Measurements from ENCODE around the gene FRMPD2. TPM values are rescaled to one million over a fixed set of nuclear protein-coding genes. Genes with fewer than 3 reads are reported as not detected.

Gene FRMPD2
- total RNA-seq, 1 experiment from 2014 or later: 1.1 TPM

DNA sequence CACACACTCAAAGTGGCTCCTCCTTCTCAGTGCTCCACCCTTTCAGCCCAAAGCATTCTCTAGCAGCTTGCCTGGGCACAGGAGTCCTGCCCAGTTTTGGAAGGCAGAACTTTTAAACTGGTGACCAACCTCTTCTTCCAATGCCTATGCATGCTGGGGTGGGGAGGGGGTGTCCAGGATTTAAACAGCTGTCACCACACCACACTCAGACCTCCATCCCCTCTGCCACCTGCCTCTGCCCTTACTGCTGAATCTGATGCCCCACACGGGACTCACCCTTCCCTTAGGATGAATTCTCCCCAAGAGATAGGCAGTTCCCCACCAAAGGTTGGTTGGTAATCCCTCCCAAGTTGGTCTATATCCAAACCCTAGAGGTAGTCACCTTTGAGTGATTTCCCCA lies 50.2 kb downstream of the FRMPD2 start:
- H3K27ac Mint-ChIP-seq: no peak overlapping the region
- H3K36me3 Mint-ChIP-seq: no peaks in the 10 kb centered on the region
- no peak for ATAC-seq

DNA sequence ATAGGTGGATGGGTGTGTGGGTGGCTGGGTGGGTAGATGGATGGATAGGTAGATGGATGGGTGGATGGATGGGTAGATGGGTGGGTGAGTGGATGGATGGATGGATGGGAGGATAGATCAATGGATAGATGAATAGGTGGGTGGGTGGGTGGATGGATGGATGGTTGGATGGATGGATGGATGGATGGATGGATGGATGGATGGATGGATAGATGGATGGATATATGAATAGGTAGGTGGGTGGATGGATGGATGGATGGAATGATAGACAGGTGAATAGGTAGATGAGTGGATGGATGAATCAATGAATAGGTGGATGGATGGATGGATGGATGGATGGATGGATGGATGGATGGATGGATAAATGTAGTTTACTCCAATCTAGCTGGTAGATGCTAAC lies 52.7 kb downstream of the FRMPD2 start:
- ATAC-seq (no peak), DNase-seq (ENCODE audit: low spot score) (no peak)
- ChIA-PET POLR2A (no interaction called here), CTCF (no interaction called here)
- peaks cover 5% of the 10 kb centered on the region; the same call in 1 of the 2 replicates for H3K27me3 Mint-ChIP-seq (ENCODE audit: low read depth)
- no peak overlapping the region for H3K27ac Mint-ChIP-seq
- H3K36me3 Mint-ChIP-seq: no peaks in the 10 kb centered on the region
- no peak overlapping the region for H3K4me3 Mint-ChIP-seq
- H3K4me1 Mint-ChIP-seq: peaks cover 6% of the 10 kb centered on the region
- H3K9me3 Mint-ChIP-seq: peaks cover 18% of the 10 kb centered on the region
- TF ChIP-seq ZNF263 (CRISPR knock-in tag; IDR thresholded peaks at IDR 0.05; ENCODE audit: low read depth) (no peak), TP53 (CRISPR knock-in tag; IDR thresholded peaks at IDR 0.05) (no peak), ELF4 (CRISPR knock-in tag; IDR thresholded peaks at IDR 0.05; ENCODE audit: low read depth) (no peak), IRF2 (CRISPR knock-in tag; IDR thresholded peaks at IDR 0.05; ENCODE audit: borderline replicate concordance, low read depth) (no peak), ZNF416 (CRISPR knock-in tag; IDR thresholded peaks at IDR 0.05) (no peak), GABPB1 (CRISPR knock-in tag; IDR thresholded peaks at IDR 0.05) (no peak)
- TF ChIP-seq, protein P1, sequence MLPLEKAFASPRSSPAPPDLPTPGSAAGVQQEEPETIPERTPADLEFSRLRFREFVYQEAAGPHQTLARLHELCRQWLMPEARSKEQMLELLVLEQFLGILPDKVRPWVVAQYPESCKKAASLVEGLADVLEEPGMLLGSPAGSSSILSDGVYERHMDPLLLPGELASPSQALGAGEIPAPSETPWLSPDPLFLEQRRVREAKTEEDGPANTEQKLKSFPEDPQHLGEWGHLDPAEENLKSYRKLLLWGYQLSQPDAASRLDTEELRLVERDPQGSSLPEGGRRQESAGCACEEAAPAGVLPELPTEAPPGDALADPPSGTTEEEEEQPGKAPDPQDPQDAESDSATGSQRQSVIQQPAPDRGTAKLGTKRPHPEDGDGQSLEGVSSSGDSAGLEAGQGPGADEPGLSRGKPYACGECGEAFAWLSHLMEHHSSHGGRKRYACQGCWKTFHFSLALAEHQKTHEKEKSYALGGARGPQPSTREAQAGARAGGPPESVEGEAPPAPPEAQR (CRISPR knock-in tag; IDR thresholded peaks at IDR 0.05): no peak
- TF ChIP-seq, protein P2, sequence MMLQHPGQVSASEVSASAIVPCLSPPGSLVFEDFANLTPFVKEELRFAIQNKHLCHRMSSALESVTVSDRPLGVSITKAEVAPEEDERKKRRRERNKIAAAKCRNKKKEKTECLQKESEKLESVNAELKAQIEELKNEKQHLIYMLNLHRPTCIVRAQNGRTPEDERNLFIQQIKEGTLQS (CRISPR knock-in tag; conservative IDR thresholded peaks at IDR 0.05): no peak
- TF ChIP-seq, protein P3, sequence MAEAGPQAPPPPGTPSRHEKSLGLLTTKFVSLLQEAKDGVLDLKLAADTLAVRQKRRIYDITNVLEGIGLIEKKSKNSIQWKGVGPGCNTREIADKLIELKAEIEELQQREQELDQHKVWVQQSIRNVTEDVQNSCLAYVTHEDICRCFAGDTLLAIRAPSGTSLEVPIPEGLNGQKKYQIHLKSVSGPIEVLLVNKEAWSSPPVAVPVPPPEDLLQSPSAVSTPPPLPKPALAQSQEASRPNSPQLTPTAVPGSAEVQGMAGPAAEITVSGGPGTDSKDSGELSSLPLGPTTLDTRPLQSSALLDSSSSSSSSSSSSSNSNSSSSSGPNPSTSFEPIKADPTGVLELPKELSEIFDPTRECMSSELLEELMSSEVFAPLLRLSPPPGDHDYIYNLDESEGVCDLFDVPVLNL (CRISPR knock-in tag; IDR thresholded peaks at IDR 0.05; ENCODE audit: borderline replicate concordance, low read depth): no peak
- TF ChIP-seq, protein P4, sequence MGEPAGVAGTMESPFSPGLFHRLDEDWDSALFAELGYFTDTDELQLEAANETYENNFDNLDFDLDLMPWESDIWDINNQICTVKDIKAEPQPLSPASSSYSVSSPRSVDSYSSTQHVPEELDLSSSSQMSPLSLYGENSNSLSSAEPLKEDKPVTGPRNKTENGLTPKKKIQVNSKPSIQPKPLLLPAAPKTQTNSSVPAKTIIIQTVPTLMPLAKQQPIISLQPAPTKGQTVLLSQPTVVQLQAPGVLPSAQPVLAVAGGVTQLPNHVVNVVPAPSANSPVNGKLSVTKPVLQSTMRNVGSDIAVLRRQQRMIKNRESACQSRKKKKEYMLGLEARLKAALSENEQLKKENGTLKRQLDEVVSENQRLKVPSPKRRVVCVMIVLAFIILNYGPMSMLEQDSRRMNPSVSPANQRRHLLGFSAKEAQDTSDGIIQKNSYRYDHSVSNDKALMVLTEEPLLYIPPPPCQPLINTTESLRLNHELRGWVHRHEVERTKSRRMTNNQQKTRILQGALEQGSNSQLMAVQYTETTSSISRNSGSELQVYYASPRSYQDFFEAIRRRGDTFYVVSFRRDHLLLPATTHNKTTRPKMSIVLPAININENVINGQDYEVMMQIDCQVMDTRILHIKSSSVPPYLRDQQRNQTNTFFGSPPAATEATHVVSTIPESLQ (CRISPR knock-in tag; IDR thresholded peaks at IDR 0.05): no peak
- TF ChIP-seq, protein P5, sequence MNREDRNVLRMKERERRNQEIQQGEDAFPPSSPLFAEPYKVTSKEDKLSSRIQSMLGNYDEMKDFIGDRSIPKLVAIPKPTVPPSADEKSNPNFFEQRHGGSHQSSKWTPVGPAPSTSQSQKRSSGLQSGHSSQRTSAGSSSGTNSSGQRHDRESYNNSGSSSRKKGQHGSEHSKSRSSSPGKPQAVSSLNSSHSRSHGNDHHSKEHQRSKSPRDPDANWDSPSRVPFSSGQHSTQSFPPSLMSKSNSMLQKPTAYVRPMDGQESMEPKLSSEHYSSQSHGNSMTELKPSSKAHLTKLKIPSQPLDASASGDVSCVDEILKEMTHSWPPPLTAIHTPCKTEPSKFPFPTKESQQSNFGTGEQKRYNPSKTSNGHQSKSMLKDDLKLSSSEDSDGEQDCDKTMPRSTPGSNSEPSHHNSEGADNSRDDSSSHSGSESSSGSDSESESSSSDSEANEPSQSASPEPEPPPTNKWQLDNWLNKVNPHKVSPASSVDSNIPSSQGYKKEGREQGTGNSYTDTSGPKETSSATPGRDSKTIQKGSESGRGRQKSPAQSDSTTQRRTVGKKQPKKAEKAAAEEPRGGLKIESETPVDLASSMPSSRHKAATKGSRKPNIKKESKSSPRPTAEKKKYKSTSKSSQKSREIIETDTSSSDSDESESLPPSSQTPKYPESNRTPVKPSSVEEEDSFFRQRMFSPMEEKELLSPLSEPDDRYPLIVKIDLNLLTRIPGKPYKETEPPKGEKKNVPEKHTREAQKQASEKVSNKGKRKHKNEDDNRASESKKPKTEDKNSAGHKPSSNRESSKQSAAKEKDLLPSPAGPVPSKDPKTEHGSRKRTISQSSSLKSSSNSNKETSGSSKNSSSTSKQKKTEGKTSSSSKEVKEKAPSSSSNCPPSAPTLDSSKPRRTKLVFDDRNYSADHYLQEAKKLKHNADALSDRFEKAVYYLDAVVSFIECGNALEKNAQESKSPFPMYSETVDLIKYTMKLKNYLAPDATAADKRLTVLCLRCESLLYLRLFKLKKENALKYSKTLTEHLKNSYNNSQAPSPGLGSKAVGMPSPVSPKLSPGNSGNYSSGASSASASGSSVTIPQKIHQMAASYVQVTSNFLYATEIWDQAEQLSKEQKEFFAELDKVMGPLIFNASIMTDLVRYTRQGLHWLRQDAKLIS (CRISPR knock-in tag; IDR thresholded peaks at IDR 0.05; ENCODE audit: borderline replicate concordance): no peak
- TF ChIP-seq, protein P6, sequence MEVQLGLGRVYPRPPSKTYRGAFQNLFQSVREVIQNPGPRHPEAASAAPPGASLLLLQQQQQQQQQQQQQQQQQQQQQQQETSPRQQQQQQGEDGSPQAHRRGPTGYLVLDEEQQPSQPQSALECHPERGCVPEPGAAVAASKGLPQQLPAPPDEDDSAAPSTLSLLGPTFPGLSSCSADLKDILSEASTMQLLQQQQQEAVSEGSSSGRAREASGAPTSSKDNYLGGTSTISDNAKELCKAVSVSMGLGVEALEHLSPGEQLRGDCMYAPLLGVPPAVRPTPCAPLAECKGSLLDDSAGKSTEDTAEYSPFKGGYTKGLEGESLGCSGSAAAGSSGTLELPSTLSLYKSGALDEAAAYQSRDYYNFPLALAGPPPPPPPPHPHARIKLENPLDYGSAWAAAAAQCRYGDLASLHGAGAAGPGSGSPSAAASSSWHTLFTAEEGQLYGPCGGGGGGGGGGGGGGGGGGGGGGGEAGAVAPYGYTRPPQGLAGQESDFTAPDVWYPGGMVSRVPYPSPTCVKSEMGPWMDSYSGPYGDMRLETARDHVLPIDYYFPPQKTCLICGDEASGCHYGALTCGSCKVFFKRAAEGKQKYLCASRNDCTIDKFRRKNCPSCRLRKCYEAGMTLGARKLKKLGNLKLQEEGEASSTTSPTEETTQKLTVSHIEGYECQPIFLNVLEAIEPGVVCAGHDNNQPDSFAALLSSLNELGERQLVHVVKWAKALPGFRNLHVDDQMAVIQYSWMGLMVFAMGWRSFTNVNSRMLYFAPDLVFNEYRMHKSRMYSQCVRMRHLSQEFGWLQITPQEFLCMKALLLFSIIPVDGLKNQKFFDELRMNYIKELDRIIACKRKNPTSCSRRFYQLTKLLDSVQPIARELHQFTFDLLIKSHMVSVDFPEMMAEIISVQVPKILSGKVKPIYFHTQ (CRISPR knock-in tag; IDR thresholded peaks at IDR 0.05): no peak

More for the DNA sequence above, 50.2 kb downstream of the FRMPD2 start:
- DNase-seq (ENCODE audit: low spot score): no peak
- CTCF ChIA-PET: interaction anchor here (1.0 to 1.1 kb wide), 3 partner anchors 10 to 66 kb away, joined by 3 to 5 read pairs (median 4); no protein-coding TSS in a partner anchor
- Mint-ChIP-seq H3K4me1 (peaks cover 6% of the 10 kb centered on the region), H3K4me3 (no peak overlapping the region), H3K9me3 (peaks cover 12% of the 10 kb centered on the region; the same call in 1 of the 2 replicates), H3K27me3 (ENCODE audit: low read depth) (peaks cover 5% of the 10 kb centered on the region; the same call in 1 of the 2 replicates)
- POLR2A ChIA-PET: no interaction called here
- TF ChIP-seq NFYB (CRISPR knock-in tag; conservative IDR thresholded peaks at IDR 0.05; ENCODE audit: low read depth): no peak
- TF ChIP-seq, protein P7, sequence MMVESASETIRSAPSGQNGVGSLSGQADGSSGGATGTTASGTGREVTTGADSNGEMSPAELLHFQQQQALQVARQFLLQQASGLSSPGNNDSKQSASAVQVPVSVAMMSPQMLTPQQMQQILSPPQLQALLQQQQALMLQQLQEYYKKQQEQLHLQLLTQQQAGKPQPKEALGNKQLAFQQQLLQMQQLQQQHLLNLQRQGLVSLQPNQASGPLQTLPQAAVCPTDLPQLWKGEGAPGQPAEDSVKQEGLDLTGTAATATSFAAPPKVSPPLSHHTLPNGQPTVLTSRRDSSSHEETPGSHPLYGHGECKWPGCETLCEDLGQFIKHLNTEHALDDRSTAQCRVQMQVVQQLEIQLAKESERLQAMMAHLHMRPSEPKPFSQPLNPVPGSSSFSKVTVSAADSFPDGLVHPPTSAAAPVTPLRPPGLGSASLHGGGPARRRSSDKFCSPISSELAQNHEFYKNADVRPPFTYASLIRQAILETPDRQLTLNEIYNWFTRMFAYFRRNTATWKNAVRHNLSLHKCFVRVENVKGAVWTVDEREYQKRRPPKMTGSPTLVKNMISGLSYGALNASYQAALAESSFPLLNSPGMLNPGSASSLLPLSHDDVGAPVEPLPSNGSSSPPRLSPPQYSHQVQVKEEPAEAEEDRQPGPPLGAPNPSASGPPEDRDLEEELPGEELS (CRISPR knock-in tag; IDR thresholded peaks at IDR 0.05): no peak
- no peak for TF ChIP-seq PRRX2 (CRISPR knock-in tag; IDR thresholded peaks at IDR 0.05)
- TF ChIP-seq GRHL2 (CRISPR knock-in tag; IDR thresholded peaks at IDR 0.05; ENCODE audit: insufficient replicate concordance, severe bottlenecking): no peak
- TF ChIP-seq RORB (CRISPR knock-in tag; IDR thresholded peaks at IDR 0.05): no peak
- TF ChIP-seq ZNF671 (CRISPR knock-in tag; IDR thresholded peaks at IDR 0.05): no peak
- TF ChIP-seq ATF1 (CRISPR knock-in tag; IDR thresholded peaks at IDR 0.05): no peak
- no peak for TF ChIP-seq RELA (CRISPR knock-in tag; IDR thresholded peaks at IDR 0.05; ENCODE audit: borderline replicate concordance)
- TF ChIP-seq HMGA2 (CRISPR knock-in tag; IDR thresholded peaks at IDR 0.05): no peak
- TF ChIP-seq ZNF232 (CRISPR knock-in tag; IDR thresholded peaks at IDR 0.05): no peak
- no peak for TF ChIP-seq ZNF121 (CRISPR knock-in tag; IDR thresholded peaks at IDR 0.05)
- TF ChIP-seq NR3C1 (CRISPR knock-in tag; conservative IDR thresholded peaks at IDR 0.05; ENCODE audit: low read depth): no peak
- no peak for TF ChIP-seq GABPB1 (CRISPR knock-in tag; IDR thresholded peaks at IDR 0.05)
- TF ChIP-seq TP53 (CRISPR knock-in tag; IDR thresholded peaks at IDR 0.05): no peak
- TF ChIP-seq TCF7 (CRISPR knock-in tag; IDR thresholded peaks at IDR 0.05; ENCODE audit: low read depth): no peak
- TF ChIP-seq, protein P8, sequence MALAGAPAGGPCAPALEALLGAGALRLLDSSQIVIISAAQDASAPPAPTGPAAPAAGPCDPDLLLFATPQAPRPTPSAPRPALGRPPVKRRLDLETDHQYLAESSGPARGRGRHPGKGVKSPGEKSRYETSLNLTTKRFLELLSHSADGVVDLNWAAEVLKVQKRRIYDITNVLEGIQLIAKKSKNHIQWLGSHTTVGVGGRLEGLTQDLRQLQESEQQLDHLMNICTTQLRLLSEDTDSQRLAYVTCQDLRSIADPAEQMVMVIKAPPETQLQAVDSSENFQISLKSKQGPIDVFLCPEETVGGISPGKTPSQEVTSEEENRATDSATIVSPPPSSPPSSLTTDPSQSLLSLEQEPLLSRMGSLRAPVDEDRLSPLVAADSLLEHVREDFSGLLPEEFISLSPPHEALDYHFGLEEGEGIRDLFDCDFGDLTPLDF (CRISPR knock-in tag; IDR thresholded peaks at IDR 0.05): no peak

All from WTC11 (cell line).